ENCODE measurements around the gene SH3BP5.

GRCh38 chr3:15220056-15220455, 112.3 kb downstream of the SH3BP5 start:
- no peak for TF ChIP-seq CTCF (conservative IDR thresholded peaks at IDR 0.05)
- no peak for TF ChIP-seq EZH2 (IDR thresholded peaks at IDR 0.05; ENCODE audit: low read depth)
